NCI-H460 (cell line): ENCODE data around the gene ST6GALNAC3. TPM values are rescaled to one million over a fixed set of nuclear protein-coding genes. Genes with fewer than 3 reads are reported as not detected.

Experiments
- DNase-seq: peaks from one replicate; pipeline ENCODE4 v3.0.0-alpha.2; 2016; ENCODE audit warnings: low read depth; ENCODE audit errors: extremely low read depth
- total RNA-seq: library from RNA; depleted of rRNA; stranded (reverse); fragments of >200 nt; shearing (Covaris generic); gene quantifications from 2 replicates; pipeline ENCODE4 v1.2.3, GENCODE V29; 2014

ST6GALNAC3 gene
- total RNA-seq, 1 experiment from 2014 or later, result 0.67 TPM

GRCh38 chr1:76482272-76482671, 407.7 kb downstream of the ST6GALNAC3 start:
- DNase-seq, result no peak

- no peak for DNase-seq
These were observed 417.2 kb downstream of the ST6GALNAC3 start for GRCh38 chr1:76491737-76492136.

GRCh38 chr1:76492752-76493430, 418.3 kb downstream of the ST6GALNAC3 start:
- DNase-seq, result no peak

- DNase-seq, result no peak
These were observed 420.3 kb downstream of the ST6GALNAC3 start for GRCh38 chr1:76494807-76495206.

GRCh38 chr1:76496871-76497270, 422.3 kb downstream of the ST6GALNAC3 start:
- no peak for DNase-seq

GRCh38 chr1:76500116-76500515, 425.6 kb downstream of the ST6GALNAC3 start:
- DNase-seq, result no peak

- no peak for DNase-seq
These were observed 426.6 kb downstream of the ST6GALNAC3 start for GRCh38 chr1:76501136-76501535.

GRCh38 chr1:76501586-76502219, 427.2 kb downstream of the ST6GALNAC3 start:
- DNase-seq, result no peak

- no peak for DNase-seq
These were observed 428.6 kb downstream of the ST6GALNAC3 start for GRCh38 chr1:76503100-76503499.

- no peak for DNase-seq
These were observed 429.2 kb downstream of the ST6GALNAC3 start for GRCh38 chr1:76503736-76504135.

- DNase-seq, result no peak
These were observed 432.8 kb downstream of the ST6GALNAC3 start for GRCh38 chr1:76507376-76507775.

GRCh38 chr1:76508871-76509270, 434.3 kb downstream of the ST6GALNAC3 start:
- no peak for DNase-seq

GRCh38 chr1:76510672-76511557, 436.4 kb downstream of the ST6GALNAC3 start:
- no peak for DNase-seq

- no peak for DNase-seq
These were observed 437.1 kb downstream of the ST6GALNAC3 start for GRCh38 chr1:76511558-76512179.

GRCh38 chr1:76530953-76531352, 456.4 kb downstream of the ST6GALNAC3 start:
- no peak for DNase-seq

GRCh38 chr1:76541618-76542017, 467.1 kb downstream of the ST6GALNAC3 start:
- no peak for DNase-seq

GRCh38 chr1:76542359-76542758, 467.8 kb downstream of the ST6GALNAC3 start:
- no peak for DNase-seq

- no peak for DNase-seq
These were observed 468.9 kb downstream of the ST6GALNAC3 start for GRCh38 chr1:76543495-76543894.

- DNase-seq, result no peak
These were observed 471.9 kb downstream of the ST6GALNAC3 start for GRCh38 chr1:76546354-76546933.

GRCh38 chr1:76547916-76548315, 473.4 kb downstream of the ST6GALNAC3 start:
- DNase-seq, result no peak
